SU-DHL-6 (cell line): ENCODE measurements around the gene DHX35.

ENCODE experiments used
- CTCF ChIP-seq: fragments of 200-600 bp; sonication (generic); IDR thresholded peaks from one replicate; pipeline ENCODE4 v1.5.1; 2017; ENCODE audit warnings: antibody characterized with exemption, mild to moderate bottlenecking, low read length, moderate library complexity; ENCODE audit not compliant: insufficient read depth, poor library complexity, severe bottlenecking
- EZH2phosphoT487 ChIP-seq: fragments of 200-600 bp; sonication (generic), shearing (Covaris generic); conservative IDR thresholded peaks from 2 replicates; pipeline ENCODE4 v1.6.1; 2018; ENCODE audit warnings: mild to moderate bottlenecking, antibody characterized with exemption, low read length, moderate library complexity, mixed read lengths

DNA sequence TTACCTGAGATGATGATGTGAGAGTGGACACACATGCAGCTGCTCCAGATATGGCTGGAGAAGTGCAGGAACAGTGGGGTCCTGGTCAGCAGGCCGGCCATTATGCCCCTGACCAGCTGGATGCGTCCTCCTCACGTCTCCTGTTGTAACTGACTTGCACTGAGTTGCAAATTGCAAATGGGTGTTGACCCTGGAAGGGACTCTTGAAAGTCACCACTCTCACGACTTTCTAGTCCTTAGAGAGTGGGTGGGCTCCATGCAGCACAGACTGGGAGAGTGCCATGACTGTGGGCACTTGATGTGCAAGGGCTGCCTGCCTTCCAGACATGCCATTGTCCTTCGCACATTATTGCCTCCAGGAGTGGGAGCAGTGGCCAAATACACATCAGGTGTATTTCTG is 25.1 kb upstream of the DHX35 start:
- TF ChIP-seq CTCF (no peak), EZH2phosphoT487 (no peak)
